Calu3 (cell line): ENCODE results near the gene HS6ST1. TPM values are rescaled to one million over a fixed set of nuclear protein-coding genes. Genes with fewer than 3 reads are reported as not detected.

Experiments
- BruUV-seq: library from RNA; stranded (reverse); fragments of 400-500 nt; replicated peaks from 2 replicates; lab custom pipeline; 2021; lab: Mats Ljungman, UMichigan
- CTCF ChIA-PET: fragments of 300-600 bp; sonication (Branson Sonifier 250); formaldehyde crosslinking; loops from one replicate; lab custom pipeline; 2022; ENCODE audit warnings: antibody characterized with exemption; lab: Charles Lee
- DNase-seq: peaks from one replicate; pipeline ENCODE4 v3.0.0; 2022
- H3K27ac Mint-ChIP-seq: one replicate; pipeline ENCODE4 v1.8.0; 2022; ENCODE audit warnings: mixed read lengths; ENCODE audit not compliant: unreplicated experiment
- H3K27me3 Mint-ChIP-seq: one replicate; pipeline ENCODE4 v1.8.0; 2022; ENCODE audit warnings: mixed read lengths; ENCODE audit not compliant: unreplicated experiment
- H3K36me3 Mint-ChIP-seq: one replicate; pipeline ENCODE4 v1.8.0; 2022; ENCODE audit warnings: mild to moderate bottlenecking, moderate library complexity, mixed read lengths; ENCODE audit not compliant: insufficient read depth, unreplicated experiment
- H3K4me1 Mint-ChIP-seq: one replicate; pipeline ENCODE4 v1.8.0; 2022; ENCODE audit warnings: mild to moderate bottlenecking, low read depth, mixed read lengths; ENCODE audit not compliant: unreplicated experiment
- H3K4me3 Mint-ChIP-seq: one replicate; pipeline ENCODE4 v1.8.0; 2022; ENCODE audit warnings: mild to moderate bottlenecking, low read depth, moderate library complexity, mixed read lengths; ENCODE audit not compliant: unreplicated experiment
- H3K9me3 Mint-ChIP-seq: one replicate; pipeline ENCODE4 v1.8.0; 2022; ENCODE audit warnings: low read depth, mixed read lengths; ENCODE audit not compliant: unreplicated experiment
- CTCF ChIP-seq: fragments of 200-600 bp; IDR thresholded peaks from one replicate; pipeline ENCODE4 v1.8.0; 2022; ENCODE audit warnings: antibody characterized with exemption; ENCODE audit not compliant: unreplicated experiment
- intact Hi-C: fragments of 100-400 bp; cut with micrococcal nuclease; formaldehyde crosslinking; loops from one replicate; pipeline ENCODE4 v1.10.0; 2022; ENCODE audit not compliant: unreplicated experiment
- total RNA-seq: library from RNA; stranded (reverse); gene quantifications from 2 replicates; pipeline ENCODE4 v1.2.3, GENCODE V29; 2022

Gene HS6ST1
- total RNA-seq, 1 experiment from 2014 or later, result 34.6 TPM

GRCh38 chr2:128301501-128301966 is 17.1 kb downstream of the HS6ST1 start:
- no peak for TF ChIP-seq CTCF
- Mint-ChIP-seq H3K9me3 (no peaks in the 10 kb centered on the region), H3K36me3 (no peaks in the 10 kb centered on the region), H3K4me1 (peaks cover 5% of the 10 kb centered on the region), H3K4me3 (no peak overlapping the region), H3K27me3 (no peaks in the 10 kb centered on the region), H3K27ac (no peak overlapping the region)
- CTCF ChIA-PET, result interaction anchor here (0.7 kb wide), 1 partner anchor 54 kb away, joined by 3 read pairs; no protein-coding TSS in a partner anchor
- no TSS peak for BruUV-seq
- intact Hi-C loops, result no loop called here
- DNase-seq, result no peak

GRCh38 chr2:128301021-128301420 is 17.6 kb downstream of the HS6ST1 start:
- no peak overlapping the region for H3K27ac Mint-ChIP-seq
- CTCF ChIA-PET, result interaction anchor here (0.7 kb wide), 1 partner anchor 54 kb away, joined by 3 read pairs; no protein-coding TSS in a partner anchor
- BruUV-seq, result no TSS peak
- no peak for DNase-seq
- peaks cover 5% of the 10 kb centered on the region for H3K4me1 Mint-ChIP-seq
- no peaks in the 10 kb centered on the region for H3K27me3 Mint-ChIP-seq
- intact Hi-C loops, result no loop called here
- no peaks in the 10 kb centered on the region for H3K9me3 Mint-ChIP-seq
- no peak overlapping the region for H3K4me3 Mint-ChIP-seq
- no peaks in the 10 kb centered on the region for H3K36me3 Mint-ChIP-seq
- TF ChIP-seq CTCF, result no peak

GRCh38 chr2:128300151-128301020 is 18.3 kb downstream of the HS6ST1 start:
- CTCF ChIA-PET, result no interaction called here
- intact Hi-C loops, result no loop called here
- Mint-ChIP-seq H3K36me3 (no peaks in the 10 kb centered on the region), H3K27me3 (no peaks in the 10 kb centered on the region), H3K27ac (no peak overlapping the region), H3K4me1 (peaks cover 5% of the 10 kb centered on the region), H3K4me3 (no peak overlapping the region), H3K9me3 (no peaks in the 10 kb centered on the region)
- DNase-seq, result no peak
- no peak for TF ChIP-seq CTCF
- BruUV-seq, result no TSS peak

- TF ChIP-seq CTCF, result no peak
- Mint-ChIP-seq H3K9me3 (no peaks in the 10 kb centered on the region), H3K36me3 (no peaks in the 10 kb centered on the region), H3K4me3 (no peak overlapping the region), H3K4me1 (no peaks in the 10 kb centered on the region), H3K27me3 (no peaks in the 10 kb centered on the region), H3K27ac (no peak overlapping the region)
- intact Hi-C loops, result no loop called here
- CTCF ChIA-PET, result no interaction called here
- no TSS peak for BruUV-seq
- no peak for DNase-seq
Measured at GRCh38 chr2:128299628-128300027, 19.0 kb downstream of the HS6ST1 start.
